ENCODE measurements around the gene HOTAIR.

The HOTAIR gene

DNA sequence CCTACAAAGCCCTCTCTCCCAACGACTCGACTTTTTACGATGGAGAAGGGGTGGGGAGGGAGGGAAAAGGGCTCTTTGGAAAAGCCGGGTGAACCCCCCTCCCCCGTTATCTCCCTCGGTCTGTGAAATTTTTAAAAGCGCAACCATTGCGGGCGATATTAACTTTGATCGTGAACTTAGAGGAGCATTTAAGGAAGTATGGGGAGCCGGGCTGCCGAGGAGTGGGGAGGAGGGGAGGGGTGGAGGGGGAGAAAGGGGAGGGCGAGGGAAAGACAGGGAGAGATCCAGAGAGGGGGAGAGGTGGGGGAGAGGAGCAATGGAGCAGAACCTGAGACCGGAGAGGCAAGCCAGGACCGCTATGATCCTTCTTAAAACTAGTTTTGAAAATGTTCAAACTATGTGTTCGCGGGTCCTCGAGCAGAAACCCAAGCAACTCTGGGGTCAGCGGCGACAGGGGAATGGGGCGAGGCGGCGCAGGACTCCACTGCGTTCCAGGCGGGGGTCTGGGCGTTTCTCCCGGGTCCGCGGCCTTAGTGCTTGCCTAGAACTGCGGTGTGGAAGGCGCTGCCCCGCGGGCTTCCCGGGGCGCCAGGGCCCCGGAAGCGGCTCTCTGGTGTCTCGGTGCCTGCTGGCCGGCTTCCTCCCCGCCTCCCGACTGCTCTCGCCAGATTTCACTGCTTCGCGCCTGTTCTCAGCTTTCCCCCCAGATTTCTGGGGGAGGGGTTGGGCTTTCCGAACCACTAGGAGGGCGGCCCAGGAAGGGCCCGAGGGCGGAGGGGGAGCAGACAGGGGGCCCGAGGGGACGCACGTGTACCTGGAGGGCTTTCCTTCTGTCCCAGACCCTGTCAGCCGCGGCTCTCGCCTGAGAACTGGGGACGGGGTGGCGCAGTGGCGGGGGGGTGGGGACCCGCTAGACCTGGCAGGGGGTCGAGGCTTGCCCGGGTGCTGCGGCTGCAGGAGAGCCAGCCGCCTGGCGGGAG is at the start of gene HOTAIR:
Gene HOTAIR (minus strand): TSS at position 871 of the 980 bp plus-strand sequence.
- no peak for DNase-seq
- intact Hi-C loops (cut with DNase I) = no loop called here

DNA sequence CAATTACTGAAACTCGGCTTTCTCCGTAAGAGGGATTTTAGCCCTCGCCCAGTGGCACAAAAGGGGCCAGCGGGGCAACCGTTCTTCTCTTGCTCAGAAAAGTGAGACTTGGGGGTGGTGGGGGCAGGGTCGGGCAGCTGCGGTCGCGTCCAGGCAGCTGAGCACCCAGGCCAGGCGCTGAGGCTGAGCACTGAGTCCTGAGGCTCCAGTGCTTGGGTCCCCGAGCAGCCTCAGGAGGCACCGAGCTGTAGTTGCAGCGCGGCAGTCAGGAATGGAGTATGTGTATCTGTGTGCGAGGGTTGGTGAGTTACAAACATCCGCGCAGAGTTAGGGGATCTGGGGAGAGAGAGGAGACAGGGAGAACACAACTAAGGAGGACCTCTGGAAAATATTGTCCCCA is 49.4 kb upstream of the HOTAIR start:
- DNase-seq = no peak

DNA sequence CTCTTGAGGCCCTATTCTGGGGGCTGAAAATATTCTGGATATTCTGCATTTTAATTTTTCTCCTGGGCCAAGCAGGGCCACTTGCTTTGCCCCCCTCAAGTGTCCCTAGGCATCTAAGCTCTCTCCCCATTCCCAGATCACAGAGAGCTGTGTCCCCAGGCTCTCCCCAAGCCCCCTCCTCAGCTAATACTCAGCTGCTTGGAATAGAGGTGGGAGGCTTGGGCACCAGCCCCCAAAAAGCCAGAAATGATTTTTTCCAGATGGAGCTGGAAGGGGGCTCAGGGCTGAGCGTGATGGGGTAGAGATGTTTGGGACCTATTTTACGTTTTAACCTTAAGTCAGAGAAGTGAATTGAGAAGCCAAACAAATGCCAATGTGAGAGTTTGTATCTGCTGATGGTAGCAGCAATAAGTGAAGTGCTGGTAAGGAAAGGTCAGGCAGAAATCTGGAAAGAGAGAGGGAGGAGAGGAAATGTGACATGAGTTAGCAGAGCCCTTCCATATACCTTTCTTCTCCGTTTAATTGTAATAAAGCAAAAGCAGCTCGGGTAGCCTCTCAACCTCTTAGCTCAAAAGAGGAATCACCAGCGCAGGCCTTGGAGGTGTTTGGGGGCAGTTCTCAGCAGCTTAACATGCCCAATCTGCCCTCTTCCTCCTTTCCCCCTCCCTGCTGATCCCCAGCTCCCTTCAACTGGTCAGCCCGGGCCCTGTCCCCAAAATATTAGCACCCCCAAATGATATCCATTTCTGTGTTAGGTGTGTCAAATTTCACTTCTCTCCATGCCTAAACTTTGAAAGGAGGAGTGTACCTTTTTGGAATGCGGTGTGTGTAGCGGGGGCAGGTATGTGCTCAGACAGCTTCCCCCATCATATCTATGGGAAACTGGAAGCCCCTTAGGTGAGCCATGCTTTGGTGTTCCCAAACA is 48.5 kb upstream of the HOTAIR start:
- no peak for DNase-seq
- intact Hi-C loops (cut with DNase I) = no loop called here

More for the DNA sequence above, 49.4 kb upstream of the HOTAIR start:
- intact Hi-C loops (cut with DNase I) = no loop called here

DNA sequence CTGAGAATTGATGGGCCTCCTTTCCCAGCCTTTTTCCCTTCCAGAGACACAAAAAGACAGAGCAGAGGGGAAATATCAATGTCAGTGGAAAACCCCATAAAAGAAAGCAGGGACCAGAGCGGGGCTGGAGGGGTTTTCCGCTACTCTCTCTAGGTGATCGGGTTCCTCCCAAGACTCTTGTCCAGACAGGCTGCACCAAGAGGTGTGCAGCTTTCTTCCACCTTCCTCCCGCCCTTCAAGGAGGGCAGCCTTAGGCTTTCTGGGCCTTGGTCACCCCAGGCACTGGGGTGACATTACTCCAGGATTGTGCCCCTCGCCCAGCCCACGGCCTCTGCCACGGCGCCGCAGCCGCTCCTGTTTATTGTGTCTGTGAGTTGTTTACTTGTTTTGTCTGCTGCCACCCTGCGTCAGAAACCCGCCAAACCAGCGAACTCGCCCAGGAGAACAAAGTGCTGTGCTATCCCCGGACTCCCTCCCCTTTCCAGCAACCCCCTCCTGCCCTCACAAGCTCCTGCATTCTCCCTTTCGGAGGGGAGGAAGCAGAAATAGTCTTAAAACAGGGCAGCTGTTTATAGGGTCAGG is 46.8 kb upstream of the HOTAIR start:
- no peak for DNase-seq
- intact Hi-C loops (cut with DNase I) = no loop called here

DNA sequence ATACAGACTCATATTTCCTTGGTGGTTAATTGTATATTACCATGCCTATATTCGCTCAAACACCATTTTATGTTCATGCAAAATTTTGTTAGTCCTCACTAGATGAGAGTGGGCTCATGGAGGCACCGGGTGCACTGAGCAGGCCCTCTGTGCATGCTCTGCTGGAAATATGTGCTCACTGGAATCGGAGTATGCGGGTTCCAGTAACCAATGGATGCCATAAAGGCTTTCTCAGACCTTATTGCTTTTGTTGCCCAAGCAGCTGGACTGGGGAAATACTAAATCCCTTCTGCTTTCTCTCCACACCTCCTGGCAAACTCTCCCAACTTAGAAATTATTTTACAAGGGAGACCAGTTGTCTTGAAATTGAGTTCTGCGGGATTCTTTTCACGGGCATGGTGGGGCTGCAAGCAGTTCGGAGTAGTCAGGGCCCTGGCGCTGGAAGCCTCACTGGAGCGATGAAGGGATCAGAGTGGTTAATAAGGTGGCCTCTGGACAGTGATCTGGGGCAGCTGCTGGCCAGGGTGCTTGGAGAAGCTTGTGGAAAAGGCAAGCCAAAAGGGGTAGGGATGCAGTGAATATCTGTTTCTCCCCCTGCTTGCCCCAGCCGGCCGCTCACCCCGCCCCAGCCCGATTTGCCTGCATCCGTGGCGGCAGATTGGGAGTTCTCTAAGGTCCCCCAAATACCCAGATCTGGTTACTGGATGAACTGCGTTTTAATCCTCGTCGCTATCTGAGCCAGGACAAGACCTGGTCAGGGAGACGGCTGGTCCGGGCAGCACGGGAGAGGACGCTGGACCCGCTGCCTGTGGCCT is 46.0 kb upstream of the HOTAIR start:
- no peak for DNase-seq
- intact Hi-C loops (cut with DNase I) = no loop called here

DNA sequence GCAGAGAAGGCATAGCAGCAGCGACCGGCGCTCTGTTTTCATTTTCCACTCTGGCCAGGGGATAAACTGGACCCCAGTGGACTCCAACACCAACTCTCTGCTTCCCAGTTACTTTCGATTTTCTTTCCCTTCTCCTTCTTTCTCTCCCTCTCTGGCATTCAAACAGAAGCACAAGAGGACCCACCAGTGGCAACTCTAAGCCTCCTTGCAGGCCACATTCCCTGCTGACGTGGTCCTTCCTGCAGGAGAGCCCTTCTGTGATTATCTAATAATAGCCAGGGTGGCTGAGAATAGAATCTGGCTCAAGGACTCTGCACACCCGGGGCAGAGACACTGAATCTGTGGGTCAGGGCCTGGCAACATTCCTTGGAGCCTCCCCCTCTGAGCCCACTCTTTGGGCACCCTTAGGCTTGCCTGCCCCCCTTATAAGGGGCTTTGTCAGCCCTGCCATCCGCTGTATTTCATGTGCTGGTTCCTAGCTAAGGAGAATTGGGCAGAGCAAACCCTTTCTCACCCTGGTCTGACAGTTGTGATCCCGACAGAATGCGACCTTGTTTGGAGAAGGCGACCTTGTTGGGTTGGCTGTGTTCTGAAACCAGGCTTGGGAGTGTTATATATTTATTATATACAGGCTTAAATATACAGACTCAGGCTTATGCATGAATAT is 45.3 kb upstream of the HOTAIR start:
- intact Hi-C loops (cut with DNase I) = no loop called here
- no peak for DNase-seq

DNA sequence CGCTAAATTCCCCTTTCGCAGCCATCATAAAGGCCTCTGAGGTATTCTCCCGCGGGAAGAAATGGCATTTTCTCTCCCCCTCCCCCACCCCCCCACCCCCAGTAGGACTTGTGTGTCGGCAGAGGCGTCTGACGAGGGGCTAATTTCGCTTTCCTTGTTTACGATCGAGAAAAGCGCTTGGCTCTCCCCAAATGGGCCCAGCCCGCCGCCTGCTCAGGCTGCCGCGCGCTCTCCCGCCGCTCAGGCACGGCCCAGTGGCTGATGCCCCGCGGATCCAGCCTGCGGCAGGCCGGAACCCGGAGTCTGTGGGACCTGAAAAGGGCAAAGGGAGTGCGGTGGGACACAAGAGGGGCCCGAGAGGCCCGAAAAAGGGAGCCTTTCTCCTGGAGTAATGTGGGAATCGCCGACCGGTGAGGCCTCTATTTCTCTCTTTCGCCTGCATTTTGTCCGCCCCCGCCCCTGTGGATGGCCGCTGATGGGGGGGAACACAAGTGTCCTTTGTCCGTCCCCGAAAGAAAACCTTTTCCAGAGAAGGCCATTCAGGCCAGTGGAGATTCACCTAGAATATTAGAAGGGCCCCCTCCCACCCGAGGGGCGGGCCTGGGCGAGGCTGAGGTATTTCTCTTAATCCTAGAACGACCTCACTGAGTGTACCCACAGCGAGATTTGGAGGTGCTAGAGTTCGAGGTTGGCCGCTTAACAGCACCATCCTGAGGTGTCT is 44.5 kb upstream of the HOTAIR start:
- intact Hi-C loops (cut with DNase I) = no loop called here
- DNase-seq = no peak

DNA sequence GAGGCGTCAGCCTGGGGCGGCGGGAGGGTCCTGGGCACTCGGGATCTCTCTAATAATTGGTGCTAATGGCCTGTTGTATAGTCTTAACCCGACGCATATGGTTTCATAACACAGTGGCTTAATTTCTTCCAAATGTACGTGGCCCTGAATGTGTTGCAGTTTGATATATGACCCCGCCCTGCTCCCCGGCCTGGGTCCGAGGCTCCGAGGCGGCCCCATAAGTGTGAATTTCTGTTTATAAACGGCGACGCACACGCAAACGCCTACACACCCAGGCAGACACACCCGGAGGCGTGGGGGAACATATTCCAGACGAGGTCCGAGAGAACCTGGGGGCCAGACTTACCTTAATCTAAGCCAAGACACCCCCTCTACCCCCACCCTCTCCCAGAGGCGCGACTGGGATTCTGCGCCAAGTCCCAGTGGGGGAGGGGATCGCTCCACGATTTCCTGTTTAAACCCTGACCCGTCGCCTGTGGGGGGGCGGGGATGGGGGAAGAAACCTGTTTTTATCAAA is 43.8 kb upstream of the HOTAIR start:
- intact Hi-C loops (cut with DNase I) = no loop called here

DNA sequence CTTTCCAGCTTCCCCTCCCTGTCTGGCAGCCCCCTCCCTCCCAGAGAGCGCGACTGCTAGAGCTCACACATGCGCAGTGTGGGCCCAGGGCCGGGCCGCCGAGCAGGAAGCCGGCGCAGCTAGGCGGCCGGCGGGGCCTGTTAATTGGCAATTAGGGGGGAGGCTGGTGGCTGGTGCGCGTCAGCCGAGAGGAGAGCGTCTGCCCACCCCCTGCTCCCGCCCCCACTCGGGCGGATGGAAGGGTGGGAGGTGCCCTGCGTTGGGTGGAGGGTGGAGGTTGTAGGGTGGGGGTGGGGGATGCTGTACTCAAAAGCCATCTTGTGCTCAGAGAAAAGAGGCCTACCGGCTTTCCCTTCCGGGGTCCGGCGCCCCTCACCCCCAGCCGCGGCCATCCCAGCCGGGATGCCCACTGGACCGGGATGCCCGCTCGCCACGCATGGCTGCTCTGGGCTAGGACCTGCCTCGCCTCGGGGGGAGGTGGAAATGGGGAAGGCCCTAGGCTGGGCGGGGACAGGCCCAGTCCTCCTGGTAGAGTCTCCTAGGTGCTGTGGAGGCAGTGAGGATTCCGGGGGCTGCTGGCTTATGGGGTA is 43.2 kb upstream of the HOTAIR start:
- DNase-seq = peak in 36 of 42 donors; percentile 16 to 75 (median 52)
- intact Hi-C loops (cut with DNase I) = no loop called here

More for the DNA sequence above, 43.8 kb upstream of the HOTAIR start:
- DNase-seq = no peak

DNA sequence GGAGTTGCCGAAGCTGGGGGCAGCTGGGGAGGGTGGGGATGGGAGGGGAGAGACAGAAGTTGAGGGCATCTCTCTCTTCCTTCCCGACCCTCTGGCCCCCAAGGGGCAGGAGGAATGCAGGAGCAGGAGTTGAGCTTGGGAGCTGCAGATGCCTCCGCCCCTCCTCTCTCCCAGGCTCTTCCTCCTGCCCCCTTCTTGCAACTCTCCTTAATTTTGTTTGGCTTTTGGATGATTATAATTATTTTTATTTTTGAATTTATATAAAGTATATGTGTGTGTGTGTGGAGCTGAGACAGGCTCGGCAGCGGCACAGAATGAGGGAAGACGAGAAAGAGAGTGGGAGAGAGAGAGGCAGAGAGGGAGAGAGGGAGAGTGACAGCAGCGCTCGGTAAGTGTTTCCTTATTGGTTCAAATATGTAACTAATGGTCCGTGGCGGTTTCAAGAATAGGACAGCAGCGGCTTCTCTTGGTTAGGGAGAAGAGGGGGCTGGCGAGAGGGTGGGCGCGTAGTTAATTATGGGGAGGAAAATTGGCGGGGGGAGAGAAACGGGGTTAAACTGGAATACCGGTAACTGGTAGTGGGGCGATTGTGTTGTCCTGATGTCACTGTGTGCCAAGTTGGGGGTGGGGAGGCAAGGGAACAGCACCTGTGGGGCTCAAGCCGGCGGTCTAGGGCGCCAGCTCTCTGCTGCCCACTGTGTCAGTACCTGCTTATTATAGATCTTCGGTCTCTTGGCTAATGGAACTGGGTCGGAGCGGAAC is 42.5 kb upstream of the HOTAIR start:
- intact Hi-C loops (cut with DNase I) = no loop called here
- no peak for DNase-seq

DNA sequence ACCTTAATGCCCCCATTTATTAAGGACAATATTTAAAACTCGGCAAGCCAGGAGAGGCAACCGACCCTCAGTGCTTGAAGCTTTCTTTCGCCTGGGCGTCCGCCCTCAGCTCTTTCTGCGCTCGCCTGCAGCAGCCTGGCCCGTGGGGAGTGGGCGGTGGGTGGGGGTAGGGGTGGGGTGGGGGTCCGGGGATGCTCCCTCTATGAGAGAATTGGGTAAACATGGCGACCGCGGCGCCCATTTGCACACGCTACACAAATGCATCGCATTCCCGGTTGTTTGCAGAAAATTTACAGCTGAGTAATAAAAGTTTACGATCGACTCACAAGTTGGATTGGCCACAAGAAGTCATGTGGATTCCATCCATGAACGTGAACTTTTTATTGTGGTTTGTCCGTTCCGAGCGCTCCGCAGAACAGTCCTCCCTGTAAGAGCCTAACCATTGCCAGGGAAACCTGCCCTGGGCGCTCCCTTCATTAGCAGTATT is 41.8 kb upstream of the HOTAIR start:
- no peak for DNase-seq
- intact Hi-C loops (cut with DNase I) = no loop called here

DNA sequence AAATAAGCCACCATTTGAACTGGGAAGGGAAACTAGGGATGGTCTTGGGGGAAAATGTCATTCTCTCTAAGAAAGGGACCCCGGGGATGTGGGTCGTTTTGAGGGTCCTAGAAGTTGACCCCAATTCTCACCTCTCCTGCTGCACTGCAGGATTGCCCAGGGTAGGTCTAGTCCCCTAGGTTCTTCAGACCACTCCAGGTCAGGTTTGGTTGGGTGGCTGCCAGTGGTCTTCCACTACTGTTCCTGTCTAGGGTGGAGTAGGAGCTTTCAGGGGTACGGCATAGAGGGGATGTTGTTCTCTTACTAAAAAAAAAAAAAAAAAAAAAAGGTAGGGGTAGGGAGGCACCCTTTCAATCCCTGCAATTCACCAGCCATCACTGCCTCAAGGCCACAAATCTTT is 41.3 kb upstream of the HOTAIR start:
- intact Hi-C loops (cut with DNase I) = no loop called here
- DNase-seq = no peak

DNA sequence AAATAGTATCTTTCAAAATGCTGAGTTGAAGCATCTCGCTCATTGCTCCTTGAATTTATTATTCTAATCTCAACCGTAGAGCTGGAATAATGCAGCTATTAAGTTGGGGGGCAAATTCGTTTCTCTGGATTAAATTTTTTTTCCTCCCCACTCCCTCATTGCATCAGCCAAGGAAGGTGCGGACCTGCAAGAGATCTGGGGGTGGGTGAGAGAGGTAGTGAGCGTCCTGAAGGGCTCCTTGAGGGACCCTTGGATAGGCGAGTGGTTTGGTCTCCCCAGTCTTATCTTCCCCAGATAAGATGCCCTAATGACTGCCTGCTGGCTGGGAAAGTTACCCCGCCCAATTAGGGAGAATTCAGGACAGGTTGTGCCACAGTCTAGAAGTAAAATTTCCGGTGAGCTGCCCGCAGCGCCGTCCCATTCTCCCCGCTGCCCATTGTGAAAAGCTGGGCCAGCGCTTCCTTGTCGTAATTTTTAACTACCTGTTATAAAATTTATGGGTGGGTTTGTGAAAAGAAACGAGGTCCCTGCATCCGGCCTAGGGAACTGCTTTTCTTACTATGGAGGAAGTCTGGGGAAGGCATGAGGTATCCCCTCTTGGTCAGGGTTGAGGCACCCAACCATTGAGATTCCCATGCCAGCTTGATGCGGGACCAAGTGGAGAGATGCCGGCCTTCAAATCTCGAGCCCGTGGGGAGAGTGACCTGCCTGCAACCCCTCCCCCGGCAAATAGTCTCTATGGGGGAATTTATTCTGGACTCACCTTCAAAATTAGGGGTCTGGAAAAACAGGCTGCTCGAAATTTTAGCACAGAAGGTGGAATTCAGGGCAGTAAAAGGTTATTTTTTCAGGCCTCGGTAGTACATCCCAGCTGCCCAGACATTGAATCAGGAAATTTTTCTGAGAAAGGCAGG is 40.5 kb upstream of the HOTAIR start:
- intact Hi-C loops (cut with DNase I) = no loop called here
- DNase-seq = no peak

DNA sequence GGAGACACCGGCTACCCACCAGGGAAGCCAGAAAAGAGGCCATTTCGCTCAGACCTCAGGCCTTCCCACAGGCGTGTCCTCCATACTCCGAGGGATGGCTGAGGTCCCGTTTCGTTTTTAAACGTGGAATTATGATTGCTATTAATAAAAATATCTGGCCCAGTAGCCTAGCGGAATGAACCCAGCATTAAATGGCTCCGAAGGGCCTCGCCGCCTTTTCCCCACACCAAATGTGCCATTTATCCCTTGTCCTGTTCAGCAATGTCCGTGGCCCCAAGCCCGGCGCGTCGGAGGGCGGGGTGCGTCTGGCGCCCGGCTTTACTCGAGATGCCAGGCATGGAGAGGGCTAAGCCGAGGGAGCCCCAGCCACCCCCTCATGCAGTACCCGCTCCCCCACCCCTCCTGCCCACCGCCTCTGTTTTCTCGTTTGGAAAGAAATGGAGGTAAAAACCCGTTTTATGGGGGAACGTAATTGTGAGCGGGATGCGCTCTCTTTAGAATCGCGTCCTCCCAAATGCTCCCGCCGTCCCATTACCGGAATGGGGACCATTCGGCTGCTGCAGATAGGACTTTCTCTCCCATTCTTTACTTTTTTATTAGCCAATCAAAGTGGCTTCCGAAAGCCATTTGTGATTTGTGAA is 39.7 kb upstream of the HOTAIR start:
- intact Hi-C loops (cut with DNase I) = no loop called here
- DNase-seq = no peak

All from head of caudate nucleus (tissue), 42 donors.